Superior temporal gyrus (tissue), 1 donor: ENCODE results near the gene REL.

Experiments used
- DNase-seq: peaks from one replicate; pipeline ENCODE4 v3.0.0-alpha.2; 2016; ENCODE audit errors: extremely low spot score

REL gene

GRCh38 chr2:60964651-60965498, 83.5 kb downstream of the REL start:
- DNase-seq, result no peak

DNA sequence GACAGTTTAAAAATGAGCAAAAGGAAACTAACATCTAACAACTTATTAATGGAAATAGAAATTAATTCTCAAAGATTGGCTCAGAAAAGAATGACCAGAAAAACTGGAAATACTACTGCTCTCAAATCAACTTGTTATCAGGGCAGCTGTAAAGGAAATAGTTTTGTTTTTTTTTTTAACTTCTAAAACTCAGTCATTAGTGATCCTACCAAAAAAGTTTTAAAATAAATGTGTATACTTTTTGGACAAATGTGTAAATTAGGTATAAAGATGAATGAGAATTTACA, 84.1 kb downstream of the REL start:
- no peak for DNase-seq

DNA sequence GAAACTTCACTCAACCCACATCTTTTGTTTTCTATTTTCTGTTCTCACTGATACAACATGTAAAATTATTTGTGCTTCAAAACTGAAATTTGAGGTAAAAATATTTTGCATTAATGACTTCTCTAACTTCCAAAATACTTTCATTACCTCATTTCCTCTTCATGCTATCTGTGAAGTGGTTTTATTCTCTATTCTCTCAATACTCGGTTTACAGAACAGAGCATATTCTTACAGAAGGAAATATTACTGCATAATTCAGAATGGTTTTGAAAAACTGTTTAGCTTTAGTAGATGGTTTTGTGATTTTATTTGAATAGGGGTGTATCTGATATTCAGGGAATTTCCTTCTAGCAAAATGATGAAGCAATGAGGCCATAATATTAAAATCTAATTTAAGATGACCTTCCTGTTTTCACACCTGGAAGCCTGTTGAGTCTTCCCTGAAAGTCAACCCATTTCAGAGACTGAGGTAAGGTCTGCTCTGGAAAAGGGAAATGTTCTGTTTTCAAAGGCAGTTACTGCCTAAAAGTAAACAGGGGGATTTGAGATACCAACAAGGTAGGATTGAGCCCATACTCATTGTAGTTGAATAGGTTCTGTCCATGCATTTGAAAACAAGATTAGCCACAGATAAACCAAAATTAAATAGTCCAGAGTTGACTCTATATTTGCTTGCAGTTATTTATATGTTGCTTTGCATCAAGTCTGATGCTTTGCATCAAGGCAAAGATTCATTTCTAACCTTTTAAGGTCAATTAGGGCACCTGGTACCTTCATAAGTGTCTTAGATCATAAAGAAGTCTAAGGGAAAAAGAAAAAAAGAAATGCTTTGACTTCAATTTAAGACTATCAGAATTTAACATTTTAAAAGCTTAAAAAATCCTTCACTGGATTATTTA, 85.4 kb downstream of the REL start:
- no peak for DNase-seq

DNA sequence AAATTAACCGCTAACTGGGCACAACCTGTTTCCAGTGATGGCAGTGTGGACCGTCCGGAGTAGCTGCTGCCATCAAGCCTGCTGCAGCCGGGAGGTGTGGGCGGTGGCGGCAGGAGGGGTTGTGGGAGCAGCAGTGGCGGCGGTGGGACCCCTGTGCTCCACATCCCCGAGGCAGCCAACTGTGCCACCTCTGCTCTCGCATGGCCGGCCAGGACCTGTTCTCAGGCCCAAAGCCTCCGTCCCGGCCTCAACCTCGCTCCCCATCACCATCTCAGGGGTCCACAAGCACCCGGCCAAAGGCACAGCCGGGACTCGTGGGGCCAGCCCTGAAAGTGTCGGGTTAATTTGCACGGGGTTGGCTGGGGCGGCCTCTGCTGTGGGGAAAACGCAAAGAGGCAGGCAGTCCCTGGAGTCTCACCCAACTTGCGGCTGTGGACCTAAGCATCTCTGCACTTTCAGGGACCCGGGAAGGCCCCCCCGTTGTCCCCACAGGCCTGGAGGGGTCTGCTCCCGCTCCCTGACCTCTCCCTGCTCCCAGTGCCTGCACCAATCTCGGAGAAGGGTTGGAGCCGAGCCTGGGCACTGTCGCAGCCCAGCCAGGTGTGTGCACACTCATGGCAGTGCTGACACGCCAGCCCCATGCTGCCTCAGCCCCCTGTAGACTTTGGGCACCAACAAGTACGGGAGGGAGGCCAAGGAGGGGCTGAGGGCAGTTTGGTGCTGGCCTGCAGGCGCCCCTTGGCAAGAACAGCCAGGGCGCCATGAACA, 91.7 kb downstream of the REL start:
- no peak for DNase-seq

DNA sequence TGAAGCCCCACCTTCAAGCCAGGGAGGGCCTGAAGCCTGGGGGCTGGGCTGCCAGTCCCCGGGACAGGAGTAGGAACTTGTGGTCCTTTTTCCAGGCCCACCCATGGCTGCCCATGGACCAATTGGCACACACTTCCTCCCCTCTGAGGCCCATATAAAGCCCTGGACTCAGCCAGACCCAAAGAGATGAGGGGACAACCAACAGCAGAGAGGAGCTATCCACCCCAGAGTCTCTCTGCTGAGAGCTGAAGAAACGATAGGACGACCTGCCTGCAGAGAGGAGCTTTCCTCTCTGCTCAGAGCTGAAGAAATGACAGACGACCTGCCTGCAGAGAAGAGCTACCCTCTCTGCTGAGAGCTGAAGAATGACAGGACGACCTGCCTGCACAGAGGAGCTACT, 92.3 kb downstream of the REL start:
- DNase-seq, result no peak

DNA sequence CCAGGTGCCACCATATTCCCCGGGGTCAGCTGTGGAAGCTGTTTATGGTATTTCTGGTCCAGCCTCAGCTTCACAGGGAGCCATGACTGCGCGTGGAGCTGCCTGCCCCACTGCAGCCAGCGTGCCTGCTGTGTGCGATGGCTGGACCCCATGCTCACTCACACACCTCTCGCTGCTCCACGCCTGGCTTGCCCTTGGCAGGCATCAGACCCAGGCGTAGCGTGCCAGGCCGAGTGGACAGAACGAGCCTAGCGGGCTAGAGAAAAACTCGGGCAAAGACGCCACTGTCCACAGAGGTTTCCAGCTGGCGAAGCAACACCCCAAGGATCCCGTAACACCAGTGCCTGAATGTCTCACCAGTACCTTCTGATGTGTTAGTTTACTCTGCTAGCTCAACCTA, 93.3 kb downstream of the REL start:
- no peak for DNase-seq
